ENCODE measurements around the gene TRIM8.

Gene TRIM8, protein sequence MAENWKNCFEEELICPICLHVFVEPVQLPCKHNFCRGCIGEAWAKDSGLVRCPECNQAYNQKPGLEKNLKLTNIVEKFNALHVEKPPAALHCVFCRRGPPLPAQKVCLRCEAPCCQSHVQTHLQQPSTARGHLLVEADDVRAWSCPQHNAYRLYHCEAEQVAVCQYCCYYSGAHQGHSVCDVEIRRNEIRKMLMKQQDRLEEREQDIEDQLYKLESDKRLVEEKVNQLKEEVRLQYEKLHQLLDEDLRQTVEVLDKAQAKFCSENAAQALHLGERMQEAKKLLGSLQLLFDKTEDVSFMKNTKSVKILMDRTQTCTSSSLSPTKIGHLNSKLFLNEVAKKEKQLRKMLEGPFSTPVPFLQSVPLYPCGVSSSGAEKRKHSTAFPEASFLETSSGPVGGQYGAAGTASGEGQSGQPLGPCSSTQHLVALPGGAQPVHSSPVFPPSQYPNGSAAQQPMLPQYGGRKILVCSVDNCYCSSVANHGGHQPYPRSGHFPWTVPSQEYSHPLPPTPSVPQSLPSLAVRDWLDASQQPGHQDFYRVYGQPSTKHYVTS

DNA sequence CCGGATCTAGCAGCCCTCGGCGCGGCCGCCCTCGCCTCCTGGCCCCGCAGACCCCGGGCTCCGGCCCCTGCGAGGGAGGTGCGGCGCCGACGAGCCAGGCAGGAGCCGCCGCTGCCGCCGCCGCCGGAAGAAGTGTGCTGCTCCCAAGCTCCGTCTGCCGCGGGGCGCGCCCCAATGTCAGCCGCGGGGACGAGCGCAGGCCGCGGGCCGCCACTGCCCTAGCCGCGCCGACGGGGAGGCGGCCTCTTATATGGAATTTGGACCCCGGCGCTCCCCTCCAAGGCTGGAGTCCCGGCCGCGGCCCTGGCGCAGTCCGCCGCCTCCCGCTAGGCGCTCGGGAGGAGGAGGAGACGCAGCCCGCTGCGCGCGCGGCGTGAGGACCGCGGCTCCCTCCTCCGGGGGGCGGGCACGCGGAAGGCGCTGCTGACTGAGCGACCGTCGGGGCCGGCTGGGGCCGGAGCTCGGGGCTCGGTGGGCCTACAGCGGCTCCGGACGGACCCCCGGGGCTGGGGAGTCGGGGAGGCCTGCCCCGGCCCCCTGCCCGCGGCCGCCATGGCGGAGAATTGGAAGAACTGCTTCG lies at the start of gene TRIM8:
Gene TRIM8 (plus strand): TSS at position 414 of the 580 bp plus-strand sequence. CDS start 139 bp downstream, at position 553.
- DNase-seq, result no peak

DNA sequence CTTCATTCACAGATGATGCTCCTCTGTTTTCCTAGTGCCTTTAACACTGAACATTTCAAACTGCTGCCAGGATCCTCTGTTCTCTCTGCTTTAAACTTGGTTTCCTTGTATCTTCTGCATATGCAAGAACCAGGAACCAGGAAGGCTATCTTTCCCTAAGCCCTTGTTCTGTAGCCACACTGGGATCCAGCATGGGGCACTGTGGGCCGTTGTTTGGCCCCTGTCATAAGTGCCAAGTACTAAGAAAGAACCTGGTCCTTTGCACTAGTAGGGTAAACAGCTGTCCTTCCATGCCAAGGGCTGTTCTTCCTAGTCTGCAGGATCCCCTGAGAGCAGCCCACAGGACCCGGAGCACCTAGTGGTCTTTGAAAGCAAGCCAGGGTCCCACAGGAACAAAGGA lies 49.0 kb upstream of the TRIM8 start:
- no peak for DNase-seq

- DNase-seq, result no peak
Measured at GRCh38 chr10:102595897-102596296, 48.4 kb upstream of the TRIM8 start.

- no peak for DNase-seq
Measured at GRCh38 chr10:102596506-102596971, 47.7 kb upstream of the TRIM8 start.

GRCh38 chr10:102597131-102597991 lies 46.9 kb upstream of the TRIM8 start:
- DNase-seq, result no peak

GRCh38 chr10:102598243-102598642 lies 46.0 kb upstream of the TRIM8 start:
- DNase-seq, result no peak

- DNase-seq, result no peak
Measured at GRCh38 chr10:102599565-102600327, 44.5 kb upstream of the TRIM8 start.

DNA sequence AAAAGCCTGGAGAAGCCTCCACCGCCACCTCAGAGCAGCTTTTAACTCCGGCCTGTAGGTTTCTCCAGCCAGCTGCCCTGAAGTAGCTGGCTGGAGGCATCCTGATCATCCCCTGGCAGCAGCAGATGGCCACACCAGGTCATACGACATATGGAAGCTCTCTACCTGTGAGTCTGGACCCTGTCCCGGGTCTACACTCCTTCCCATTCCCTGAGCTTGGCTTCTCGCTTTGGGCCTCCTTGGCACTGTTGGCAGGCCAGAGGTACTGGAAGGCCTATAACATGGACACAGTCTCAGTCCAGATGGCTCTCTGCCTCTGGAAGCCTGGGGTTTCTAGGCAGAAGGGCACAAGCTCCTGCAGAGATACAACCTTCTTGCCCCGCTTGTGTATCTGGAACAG lies 43.5 kb upstream of the TRIM8 start:
- no peak for DNase-seq

DNA sequence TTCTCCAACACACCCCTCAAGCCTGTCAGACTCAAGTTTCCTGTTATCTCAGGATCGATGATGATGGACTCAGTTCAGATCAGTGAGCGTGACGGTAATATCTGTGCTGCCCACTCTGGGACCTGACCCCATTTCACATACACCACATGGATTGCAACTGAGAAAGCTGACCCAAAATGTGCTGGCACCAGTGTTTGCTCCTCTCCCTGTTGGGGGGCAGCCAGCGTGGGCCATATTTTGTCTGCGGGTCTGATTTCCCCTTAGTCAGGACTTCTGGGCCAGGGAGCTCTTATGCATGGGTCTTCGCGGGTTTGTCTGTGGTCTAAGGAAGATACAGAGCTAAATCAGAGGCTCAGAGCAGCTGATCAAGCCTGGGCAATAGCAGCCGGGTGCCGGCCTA lies 42.6 kb upstream of the TRIM8 start:
- no peak for DNase-seq

- DNase-seq, result no peak
Measured at GRCh38 chr10:102602272-102603045, 41.8 kb upstream of the TRIM8 start.

DNA sequence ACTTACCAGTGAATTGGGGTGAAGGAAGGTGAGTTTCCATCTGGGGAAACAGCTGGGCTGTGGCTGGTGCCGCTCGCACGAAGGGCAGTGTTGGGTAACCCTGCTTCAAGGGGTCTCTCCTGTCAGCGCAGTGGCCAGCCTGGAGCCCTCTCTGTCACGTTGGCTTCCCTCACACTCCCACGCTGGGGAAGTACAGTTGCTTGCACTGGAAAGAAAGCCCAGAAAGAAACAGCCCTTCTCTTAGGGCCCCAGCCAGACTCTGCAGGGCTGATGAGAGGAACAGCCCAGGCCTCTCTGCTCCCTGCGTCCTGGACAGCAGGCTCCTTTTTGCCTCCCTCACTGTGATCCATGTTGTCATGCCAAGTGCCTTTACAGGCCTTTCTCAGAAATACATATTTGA lies 40.3 kb upstream of the TRIM8 start:
- DNase-seq, result no peak

DNA sequence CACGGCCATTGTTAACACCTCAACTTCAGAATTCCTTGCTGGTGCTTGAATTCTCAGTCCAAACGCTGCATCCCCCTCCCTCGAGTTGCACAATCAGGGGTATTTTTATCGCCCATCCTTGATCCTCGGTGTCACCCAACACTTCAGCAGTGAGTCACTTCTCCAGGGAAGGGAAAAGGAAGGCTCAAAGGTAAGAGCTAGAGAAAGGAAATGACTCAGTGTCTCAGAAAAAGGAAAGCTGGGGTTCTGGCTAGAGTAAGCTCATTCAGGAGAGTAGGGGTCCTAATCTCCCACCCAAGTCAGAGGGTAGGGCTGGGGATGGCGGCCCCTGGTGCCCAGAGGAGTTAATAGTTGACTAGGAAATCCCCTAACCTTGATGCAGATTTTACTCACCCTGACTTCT lies 39.8 kb upstream of the TRIM8 start:
- DNase-seq, result no peak

- no peak for DNase-seq
Measured at GRCh38 chr10:102605712-102606111, 38.6 kb upstream of the TRIM8 start.

DNA sequence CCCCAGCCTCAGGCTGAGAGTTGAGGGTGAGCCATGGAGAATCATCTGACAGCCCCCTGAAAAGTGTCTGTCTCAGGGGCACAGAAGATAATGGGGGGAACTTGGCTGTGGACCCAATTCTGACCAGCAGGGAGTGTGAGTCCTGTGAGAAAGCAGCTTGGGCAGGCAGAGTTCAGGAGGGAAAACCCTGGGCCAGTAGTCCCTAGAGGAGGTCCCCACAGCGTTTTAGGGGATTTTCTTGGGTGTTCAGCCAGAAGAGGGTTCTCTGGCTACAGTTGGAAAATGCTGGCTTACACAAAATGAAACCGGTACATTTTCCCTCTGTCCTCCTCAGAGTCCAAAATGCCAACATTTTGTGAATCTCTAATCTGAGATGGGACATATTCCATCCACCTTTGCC lies 35.8 kb upstream of the TRIM8 start:
- DNase-seq, result no peak

GRCh38 chr10:102610441-102610887 lies 33.8 kb upstream of the TRIM8 start:
- DNase-seq, result no peak

GRCh38 chr10:102611514-102612087 lies 32.7 kb upstream of the TRIM8 start:
- no peak for DNase-seq

- DNase-seq, result no peak
Measured at GRCh38 chr10:102612964-102613275, 31.4 kb upstream of the TRIM8 start.

- no peak for DNase-seq
Measured at GRCh38 chr10:102613286-102613685, 31.0 kb upstream of the TRIM8 start.

- DNase-seq, result no peak
Measured at GRCh38 chr10:102613785-102614184, 30.5 kb upstream of the TRIM8 start.

DNA sequence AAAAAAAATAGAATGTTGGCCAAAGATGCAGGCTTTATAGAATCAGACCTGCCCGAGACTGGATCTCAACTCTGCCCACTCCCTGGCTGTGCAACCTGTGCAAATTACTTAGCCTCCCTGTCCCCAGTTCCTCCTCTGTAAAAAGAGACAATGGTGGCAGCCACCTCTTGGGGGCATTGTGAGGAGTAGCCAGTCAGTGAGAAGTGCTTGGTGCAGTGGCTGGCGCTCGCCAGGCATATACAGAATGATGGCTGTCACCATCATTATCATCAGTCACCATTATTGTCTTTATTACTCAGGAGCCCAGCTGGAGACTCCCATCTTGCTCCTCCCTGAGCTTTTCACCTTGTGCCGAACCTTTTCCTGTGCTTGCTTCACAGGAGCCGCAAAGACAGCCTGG lies 29.4 kb upstream of the TRIM8 start:
- DNase-seq, result no peak

- DNase-seq, result no peak
Measured at GRCh38 chr10:102615361-102615760, 28.9 kb upstream of the TRIM8 start.

Measured in GOT3 (cell line).